ENCODE measurements around the gene RSPRY1. TPM values are rescaled to one million over a fixed set of nuclear protein-coding genes. Genes with fewer than 3 reads are reported as not detected.

The RSPRY1 gene
- total RNA-seq, 1 experiment from 2014 or later, result 57.7 TPM

- Mint-ChIP-seq H3K9me3 (ENCODE audit: unreplicated experiment) (no peaks in the 10 kb centered on the region), H3K4me3 (ENCODE audit: unreplicated experiment) (peak overlapping the region; percentile 80), H3K36me3 (ENCODE audit: insufficient read depth, unreplicated experiment) (peaks cover 20% of the 10 kb centered on the region), H3K27ac (ENCODE audit: unreplicated experiment) (peak overlapping the region; percentile 82), H3K27me3 (ENCODE audit: insufficient read depth, unreplicated experiment) (no peaks in the 10 kb centered on the region), H3K4me1 (ENCODE audit: low read depth, unreplicated experiment) (peaks cover 31% of the 10 kb centered on the region)
- Histone ChIP-seq H3K36me3 (ENCODE audit: control insufficient read depth, insufficient read depth, low read length) (no peaks in the 10 kb centered on the region), H3K4me1 (peaks cover 28% of the 10 kb centered on the region), H3K9me3 (no peaks in the 10 kb centered on the region), H3K4me3 (ENCODE audit: low read depth, low read length) (peak overlapping the region; percentile 99), H3K27me3 (replicated peaks; ENCODE audit: control insufficient read depth, insufficient read depth, low read length) (no peaks in the 10 kb centered on the region)
- POLR2A ChIA-PET, result interaction anchor here (0.6 to 1.0 kb wide), 2 partner anchors 9 to 11 kb away, joined by 3 to 4 read pairs; no protein-coding TSS in a partner anchor
- intact Hi-C loops (cut with micrococcal nuclease; ENCODE audit: unreplicated experiment), result loop anchor here (2.0 kb wide), 1 partner anchor 15 kb away; no protein-coding TSS in a partner anchor
- DNase-seq, result peak; percentile 60 to 73
- BruUV-seq (replicated peaks), result no TSS peak
- TF ChIP-seq CTCF (IDR thresholded peaks at IDR 0.05; ENCODE audit: insufficient read depth in 1 of 2, low read depth in 1 of 2, low read length in 1 of 2, severe bottlenecking in 1 of 2, unreplicated experiment in 1 of 2), result no peak
- CTCF ChIA-PET, result interaction anchor here (0.7 to 1.2 kb wide), 4 partner anchors 9 to 444 kb away, joined by 3 to 5 read pairs (median 4); partner anchors contain the start of gene ARL2BP
Observed at GRCh38 chr16:57283214-57283958, 97.3 kb downstream of the RSPRY1 start.

GRCh38 chr16:57283959-57284208 is 97.8 kb downstream of the RSPRY1 start:
- intact Hi-C loops (cut with micrococcal nuclease; ENCODE audit: unreplicated experiment), result loop anchor here (1.0 to 2.0 kb wide), 2 partner anchors 15 kb away; no protein-coding TSS in a partner anchor
- TF ChIP-seq CTCF (IDR thresholded peaks at IDR 0.05; ENCODE audit: insufficient read depth in 1 of 2, low read depth in 1 of 2, low read length in 1 of 2, severe bottlenecking in 1 of 2, unreplicated experiment in 1 of 2), result no peak
- DNase-seq, result no peak
- BruUV-seq (replicated peaks), result no TSS peak
- Mint-ChIP-seq H3K27me3 (ENCODE audit: insufficient read depth, unreplicated experiment) (no peaks in the 10 kb centered on the region), H3K4me1 (ENCODE audit: low read depth, unreplicated experiment) (peaks cover 31% of the 10 kb centered on the region), H3K9me3 (ENCODE audit: unreplicated experiment) (no peaks in the 10 kb centered on the region), H3K27ac (ENCODE audit: unreplicated experiment) (peak overlapping the region; percentile 82), H3K4me3 (ENCODE audit: unreplicated experiment) (peak overlapping the region; percentile 80), H3K36me3 (ENCODE audit: insufficient read depth, unreplicated experiment) (peaks cover 20% of the 10 kb centered on the region)
- Histone ChIP-seq H3K4me1 (peaks cover 28% of the 10 kb centered on the region), H3K4me3 (ENCODE audit: low read depth, low read length) (peak overlapping the region; percentile 99), H3K36me3 (ENCODE audit: control insufficient read depth, insufficient read depth, low read length) (no peaks in the 10 kb centered on the region), H3K27me3 (replicated peaks; ENCODE audit: control insufficient read depth, insufficient read depth, low read length) (no peaks in the 10 kb centered on the region), H3K9me3 (no peaks in the 10 kb centered on the region)
- ChIA-PET POLR2A (interaction anchor here (1.0 kb wide), 1 partner anchor 9 kb away, joined by 4 read pairs; no protein-coding TSS in a partner anchor), CTCF (interaction anchor here (0.7 to 1.2 kb wide), 4 partner anchors 9 to 445 kb away, joined by 3 to 5 read pairs (median 4); partner anchors contain the start of gene ARL2BP)

- Histone ChIP-seq H3K4me3 (ENCODE audit: low read depth, low read length) (peak within 1 kb of the TSS; percentile 99), H3K27me3 (replicated peaks; ENCODE audit: control insufficient read depth, insufficient read depth, low read length) (no peaks in the 10 kb centered on the region), H3K4me1 (peaks cover 28% of the 10 kb centered on the region), H3K9me3 (no peaks in the 10 kb centered on the region), H3K36me3 (ENCODE audit: control insufficient read depth, insufficient read depth, low read length) (no peaks in the 10 kb centered on the region)
- H3K9me3 Mint-ChIP-seq (ENCODE audit: unreplicated experiment), result no peaks in the 10 kb centered on the region
- peak within 1 kb of the TSS; percentile 82 for H3K27ac Mint-ChIP-seq (ENCODE audit: unreplicated experiment)
- intact Hi-C loops (cut with micrococcal nuclease; ENCODE audit: unreplicated experiment), result loop anchor here (1.0 kb wide), 1 partner anchor 15 kb away; no protein-coding TSS in a partner anchor
- TF ChIP-seq CTCF (IDR thresholded peaks at IDR 0.05; ENCODE audit: insufficient read depth in 1 of 2, low read depth in 1 of 2, low read length in 1 of 2, severe bottlenecking in 1 of 2, unreplicated experiment in 1 of 2), result no peak
- no TSS peak for BruUV-seq (replicated peaks)
- peaks cover 31% of the 10 kb centered on the region for H3K4me1 Mint-ChIP-seq (ENCODE audit: low read depth, unreplicated experiment)
- peak; percentile 77 to 89 for DNase-seq
- H3K27me3 Mint-ChIP-seq (ENCODE audit: insufficient read depth, unreplicated experiment), result no peaks in the 10 kb centered on the region
- CTCF ChIA-PET, result interaction anchor here (0.8 to 1.2 kb wide), 4 partner anchors 8 to 39 kb away, joined by 3 to 5 read pairs (median 4); partner anchors contain the start of gene ARL2BP
- POLR2A ChIA-PET, result interaction anchor here (1.0 kb wide), 1 partner anchor 8 kb away, joined by 4 read pairs; no protein-coding TSS in a partner anchor
- peaks cover 20% of the 10 kb centered on the region for H3K36me3 Mint-ChIP-seq (ENCODE audit: insufficient read depth, unreplicated experiment)
- H3K4me3 Mint-ChIP-seq (ENCODE audit: unreplicated experiment), result peak within 1 kb of the TSS; percentile 80
Observed at GRCh38 chr16:57284209-57284951, 98.3 kb downstream of the RSPRY1 start, which contains the start of gene PLLP. PLLP (minus strand) TSS chr16:57284672; CDS start chr16:57284540, 132 bp downstream.

Data from Caco-2 (cell line).